ENCODE measurements around the gene S100G. TPM values are rescaled to one million over a fixed set of nuclear protein-coding genes. Genes with fewer than 3 reads are reported as not detected.

The S100G gene
- total and polyA plus RNA-seq, 2 experiments from 2014 or later = not detected

DNA sequence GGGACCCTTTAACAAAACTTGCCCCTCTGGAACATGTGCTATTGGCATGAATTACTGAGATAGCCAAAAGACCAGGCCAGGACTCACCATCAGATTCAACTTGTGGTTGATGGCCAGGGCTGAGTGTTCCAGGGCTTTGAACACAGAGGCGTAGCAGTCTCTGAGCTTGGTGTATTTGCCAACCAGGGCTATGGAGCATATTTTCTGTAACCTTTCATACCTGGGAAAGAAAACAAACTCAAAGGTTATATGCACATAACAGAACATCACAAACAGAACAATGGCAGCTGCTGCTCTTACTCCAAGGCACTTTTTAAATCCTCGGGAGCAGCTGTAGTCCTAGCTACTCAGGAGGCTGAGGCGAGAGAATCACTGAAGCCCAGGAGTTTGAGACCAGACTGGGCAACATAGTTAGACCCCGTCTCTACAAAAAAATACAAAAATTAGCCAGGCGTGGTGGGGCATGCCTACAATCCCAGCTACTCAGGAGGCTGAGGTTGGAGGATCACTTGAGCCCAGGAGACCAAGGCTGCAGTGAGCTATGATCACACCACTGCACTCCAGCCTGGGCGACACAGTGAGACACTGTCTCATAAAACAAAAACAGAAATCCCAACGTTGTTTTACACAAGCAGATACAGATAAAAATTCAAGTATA, 33.2 kb downstream of the S100G start:
- no peaks in the 10 kb centered on the region for H3K27me3 ChIP-seq (ENCODE audit: insufficient read depth)
- Mint-ChIP-seq H3K36me3 (ENCODE audit: low read depth) (peaks cover 66% of the 10 kb centered on the region), H3K27ac (no peak overlapping the region), H3K27me3 (ENCODE audit: insufficient read depth, low read depth, poor library complexity) (no peaks in the 10 kb centered on the region), H3K4me1 (no peaks in the 10 kb centered on the region), H3K9me3 (no peaks in the 10 kb centered on the region), H3K4me3 (no peak overlapping the region)
- H3K4me1 ChIP-seq (ENCODE audit: insufficient read depth) = no peaks in the 10 kb centered on the region
- H4K20me1 ChIP-seq (replicated peaks; ENCODE audit: insufficient read depth) = no peaks in the 10 kb centered on the region
- H3K4me3 ChIP-seq = no peak overlapping the region
- ATAC-seq = no peak
- no peaks in the 10 kb centered on the region; the same call in 1 of the 2 replicates for H3K36me3 ChIP-seq (ENCODE audit: insufficient read depth)
- H2AFZ ChIP-seq = no peak overlapping the region
- no peaks in the 10 kb centered on the region for H3K79me2 ChIP-seq (replicated peaks; ENCODE audit: insufficient read depth)
- no peak overlapping the region for H3K4me2 ChIP-seq
- H3F3A ChIP-seq (replicated peaks; ENCODE audit: low read depth) = no peaks in the 10 kb centered on the region
- no peak for TF ChIP-seq ZNF331 (CRISPR knock-in tag; IDR thresholded peaks at IDR 0.05; ENCODE audit: low read depth)
- TF ChIP-seq CTCF (conservative IDR thresholded peaks at IDR 0.05; ENCODE audit: low read depth in 2 of 2) = no peak
- no peak for TF ChIP-seq STAT1 (IDR thresholded peaks at IDR 0.05; ENCODE audit: unreplicated experiment)
- no peak for TF ChIP-seq EZH2phosphoT487 (IDR thresholded peaks at IDR 0.05; ENCODE audit: unreplicated experiment)
- TF ChIP-seq JUNB (IDR thresholded peaks at IDR 0.05; ENCODE audit: unreplicated experiment) = no peak
- no peak for DNase-seq (ENCODE audit: low spot score)
- H3K9me2 ChIP-seq (ENCODE audit: insufficient read depth) = no peaks in the 10 kb centered on the region
- H3K27ac ChIP-seq (ENCODE audit: low read depth) = no peak overlapping the region

GRCh38 chrX:16687514-16687913, 37.6 kb downstream of the S100G start:
- peaks cover 72% of the 10 kb centered on the region for H3K36me3 Mint-ChIP-seq (ENCODE audit: low read depth)
- Histone ChIP-seq H3K4me3 (no peak overlapping the region), H4K20me1 (replicated peaks; ENCODE audit: insufficient read depth) (no peaks in the 10 kb centered on the region), H3K27me3 (ENCODE audit: insufficient read depth) (no peaks in the 10 kb centered on the region), H3K79me2 (replicated peaks; ENCODE audit: insufficient read depth) (no peaks in the 10 kb centered on the region), H3K4me1 (ENCODE audit: insufficient read depth) (no peaks in the 10 kb centered on the region), H2AFZ (no peak overlapping the region), H3F3A (replicated peaks; ENCODE audit: low read depth) (no peaks in the 10 kb centered on the region), H3K9me2 (ENCODE audit: insufficient read depth) (no peaks in the 10 kb centered on the region), H3K36me3 (ENCODE audit: insufficient read depth) (no peaks in the 10 kb centered on the region; the same call in 1 of the 2 replicates), H3K4me2 (no peak overlapping the region), H3K27ac (ENCODE audit: low read depth) (no peak overlapping the region)
- H3K9me3 Mint-ChIP-seq = no peaks in the 10 kb centered on the region
- H3K4me3 Mint-ChIP-seq = no peak overlapping the region
- no peak overlapping the region for H3K27ac Mint-ChIP-seq
- no peaks in the 10 kb centered on the region for H3K4me1 Mint-ChIP-seq
- H3K27me3 Mint-ChIP-seq (ENCODE audit: insufficient read depth, low read depth, poor library complexity) = no peaks in the 10 kb centered on the region
- no peak for ATAC-seq
- TF ChIP-seq CTCF (conservative IDR thresholded peaks at IDR 0.05; ENCODE audit: low read depth in 2 of 2) (no peak), EZH2phosphoT487 (IDR thresholded peaks at IDR 0.05; ENCODE audit: unreplicated experiment) (no peak)
- TF ChIP-seq, protein P1, sequence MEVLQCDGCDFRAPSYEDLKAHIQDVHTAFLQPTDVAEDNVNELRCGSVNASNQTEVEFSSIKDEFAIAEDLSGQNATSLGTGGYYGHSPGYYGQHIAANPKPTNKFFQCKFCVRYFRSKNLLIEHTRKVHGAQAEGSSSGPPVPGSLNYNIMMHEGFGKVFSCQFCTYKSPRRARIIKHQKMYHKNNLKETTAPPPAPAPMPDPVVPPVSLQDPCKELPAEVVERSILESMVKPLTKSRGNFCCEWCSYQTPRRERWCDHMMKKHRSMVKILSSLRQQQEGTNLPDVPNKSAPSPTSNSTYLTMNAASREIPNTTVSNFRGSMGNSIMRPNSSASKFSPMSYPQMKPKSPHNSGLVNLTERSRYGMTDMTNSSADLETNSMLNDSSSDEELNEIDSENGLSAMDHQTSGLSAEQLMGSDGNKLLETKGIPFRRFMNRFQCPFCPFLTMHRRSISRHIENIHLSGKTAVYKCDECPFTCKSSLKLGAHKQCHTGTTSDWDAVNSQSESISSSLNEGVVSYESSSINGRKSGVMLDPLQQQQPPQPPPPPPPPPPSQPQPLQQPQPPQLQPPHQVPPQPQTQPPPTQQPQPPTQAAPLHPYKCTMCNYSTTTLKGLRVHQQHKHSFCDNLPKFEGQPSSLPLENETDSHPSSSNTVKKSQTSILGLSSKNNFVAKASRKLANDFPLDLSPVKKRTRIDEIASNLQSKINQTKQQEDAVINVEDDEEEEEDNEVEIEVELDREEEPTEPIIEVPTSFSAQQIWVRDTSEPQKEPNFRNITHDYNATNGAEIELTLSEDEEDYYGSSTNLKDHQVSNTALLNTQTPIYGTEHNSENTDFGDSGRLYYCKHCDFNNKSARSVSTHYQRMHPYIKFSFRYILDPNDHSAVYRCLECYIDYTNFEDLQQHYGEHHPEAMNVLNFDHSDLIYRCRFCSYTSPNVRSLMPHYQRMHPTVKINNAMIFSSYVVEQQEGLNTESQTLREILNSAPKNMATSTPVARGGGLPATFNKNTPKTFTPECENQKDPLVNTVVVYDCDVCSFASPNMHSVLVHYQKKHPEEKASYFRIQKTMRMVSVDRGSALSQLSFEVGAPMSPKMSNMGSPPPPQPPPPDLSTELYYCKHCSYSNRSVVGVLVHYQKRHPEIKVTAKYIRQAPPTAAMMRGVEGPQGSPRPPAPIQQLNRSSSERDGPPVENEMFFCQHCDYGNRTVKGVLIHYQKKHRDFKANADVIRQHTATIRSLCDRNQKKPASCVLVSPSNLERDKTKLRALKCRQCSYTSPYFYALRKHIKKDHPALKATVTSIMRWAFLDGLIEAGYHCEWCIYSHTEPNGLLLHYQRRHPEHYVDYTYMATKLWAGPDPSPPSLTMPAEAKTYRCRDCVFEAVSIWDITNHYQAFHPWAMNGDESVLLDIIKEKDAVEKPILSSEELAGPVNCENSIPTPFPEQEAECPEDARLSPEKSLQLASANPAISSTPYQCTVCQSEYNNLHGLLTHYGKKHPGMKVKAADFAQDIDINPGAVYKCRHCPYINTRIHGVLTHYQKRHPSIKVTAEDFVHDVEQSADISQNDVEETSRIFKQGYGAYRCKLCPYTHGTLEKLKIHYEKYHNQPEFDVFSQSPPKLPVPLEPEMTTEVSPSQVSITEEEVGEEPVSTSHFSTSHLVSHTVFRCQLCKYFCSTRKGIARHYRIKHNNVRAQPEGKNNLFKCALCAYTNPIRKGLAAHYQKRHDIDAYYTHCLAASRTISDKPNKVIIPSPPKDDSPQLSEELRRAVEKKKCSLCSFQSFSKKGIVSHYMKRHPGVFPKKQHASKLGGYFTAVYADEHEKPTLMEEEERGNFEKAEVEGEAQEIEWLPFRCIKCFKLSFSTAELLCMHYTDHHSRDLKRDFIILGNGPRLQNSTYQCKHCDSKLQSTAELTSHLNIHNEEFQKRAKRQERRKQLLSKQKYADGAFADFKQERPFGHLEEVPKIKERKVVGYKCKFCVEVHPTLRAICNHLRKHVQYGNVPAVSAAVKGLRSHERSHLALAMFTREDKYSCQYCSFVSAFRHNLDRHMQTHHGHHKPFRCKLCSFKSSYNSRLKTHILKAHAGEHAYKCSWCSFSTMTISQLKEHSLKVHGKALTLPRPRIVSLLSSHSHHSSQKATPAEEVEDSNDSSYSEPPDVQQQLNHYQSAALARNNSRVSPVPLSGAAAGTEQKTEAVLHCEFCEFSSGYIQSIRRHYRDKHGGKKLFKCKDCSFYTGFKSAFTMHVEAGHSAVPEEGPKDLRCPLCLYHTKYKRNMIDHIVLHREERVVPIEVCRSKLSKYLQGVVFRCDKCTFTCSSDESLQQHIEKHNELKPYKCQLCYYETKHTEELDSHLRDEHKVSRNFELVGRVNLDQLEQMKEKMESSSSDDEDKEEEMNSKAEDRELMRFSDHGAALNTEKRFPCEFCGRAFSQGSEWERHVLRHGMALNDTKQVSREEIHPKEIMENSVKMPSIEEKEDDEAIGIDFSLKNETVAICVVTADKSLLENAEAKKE (CRISPR knock-in tag; IDR thresholded peaks at IDR 0.05) = no peak
- DNase-seq (ENCODE audit: low spot score) = no peak

All from GM23338 (cell line).